Measurements from ENCODE around the gene ANKRD55. TPM values are rescaled to one million over a fixed set of nuclear protein-coding genes. Genes with fewer than 3 reads are reported as not detected.

Gene ANKRD55
- total RNA-seq, 2 experiments from 2014 or later: not detected

- H3K4me3 ChIP-seq (ENCODE audit: low read depth, low read length, poor library complexity, severe bottlenecking): no peak overlapping the region
- no peaks in the 10 kb centered on the region for H4K20me1 ChIP-seq (ENCODE audit: insufficient read depth, low read length)
- H3K4me2 ChIP-seq (ENCODE audit: low read length): no peak overlapping the region
- no peak for DNase-seq (ENCODE audit: low spot score)
- no TSS peak for BruUV-seq (replicated peaks)
- TF ChIP-seq EZH2phosphoT487 (IDR thresholded peaks at IDR 0.05; ENCODE audit: borderline replicate concordance, low read depth, low read length) (no peak), CTCF (conservative IDR thresholded peaks at IDR 0.05; ENCODE audit: low read length) (no peak)
- H3K27ac ChIP-seq (ENCODE audit: low read depth, low read length, poor library complexity, severe bottlenecking): no peak overlapping the region
- ChIA-PET POLR2A (interaction anchor here (0.7 kb wide), 1 partner anchor 894 kb away, joined by 5 read pairs; no protein-coding TSS in a partner anchor), CTCF (ENCODE audit: unreplicated experiment) (no interaction called here)
- H3K9me3 ChIP-seq (ENCODE audit: low read length): no peaks in the 10 kb centered on the region
- no peaks in the 10 kb centered on the region for H3K4me1 ChIP-seq (ENCODE audit: insufficient read depth, low read length, poor library complexity, severe bottlenecking)
- no peaks in the 10 kb centered on the region for H3K36me3 ChIP-seq (ENCODE audit: insufficient read depth, low read length)
- H2AFZ ChIP-seq (ENCODE audit: low read length): no peak overlapping the region
- H3K79me2 ChIP-seq (ENCODE audit: insufficient read depth, low read depth, low read length): no peaks in the 10 kb centered on the region
- H3K9me2 ChIP-seq (ENCODE audit: insufficient read depth, low read length): no peaks in the 10 kb centered on the region
- intact Hi-C loops (cut with micrococcal nuclease; ENCODE audit: unreplicated experiment): no loop called here
Measured at GRCh38 chr5:56070851-56071465, 162.2 kb downstream of the ANKRD55 start.

DNA sequence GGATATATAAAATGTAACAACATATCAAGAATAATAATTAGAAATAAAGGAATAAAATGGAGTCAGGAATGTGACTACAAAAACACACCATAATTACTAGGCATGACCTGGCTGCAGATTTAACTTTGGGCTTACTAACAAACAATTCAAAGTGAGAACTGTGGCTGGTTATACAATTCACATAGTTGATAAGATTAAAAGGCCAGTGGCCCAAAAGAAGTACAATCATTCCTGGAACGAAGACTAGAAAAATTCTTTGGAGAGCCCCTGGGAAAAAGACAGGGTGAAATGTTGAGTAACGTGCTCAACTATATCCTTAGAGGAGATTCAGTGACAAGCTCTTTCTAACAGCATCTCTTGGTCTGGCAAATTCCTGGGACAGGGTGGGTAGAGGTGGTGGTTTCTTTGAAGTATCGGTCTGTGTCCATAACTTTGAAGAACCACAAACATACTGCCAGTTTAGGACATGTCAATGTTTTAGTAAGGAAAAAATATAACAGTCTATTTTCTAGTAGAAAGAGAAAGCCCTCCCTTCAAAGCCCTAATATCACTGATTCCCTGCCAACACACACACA lies 163.4 kb downstream of the ANKRD55 start:
- Histone ChIP-seq H3K36me3 (ENCODE audit: insufficient read depth, low read length) (no peaks in the 10 kb centered on the region), H3K4me2 (ENCODE audit: low read length) (no peak overlapping the region), H3K4me3 (ENCODE audit: low read depth, low read length, poor library complexity, severe bottlenecking) (no peak overlapping the region), H2AFZ (ENCODE audit: low read length) (no peak overlapping the region), H4K20me1 (ENCODE audit: insufficient read depth, low read length) (no peaks in the 10 kb centered on the region), H3K27ac (ENCODE audit: low read depth, low read length, poor library complexity, severe bottlenecking) (no peak overlapping the region), H3K9me3 (ENCODE audit: low read length) (no peaks in the 10 kb centered on the region), H3K79me2 (ENCODE audit: insufficient read depth, low read depth, low read length) (no peaks in the 10 kb centered on the region), H3K4me1 (ENCODE audit: insufficient read depth, low read length, poor library complexity, severe bottlenecking) (no peaks in the 10 kb centered on the region), H3K9me2 (ENCODE audit: insufficient read depth, low read length) (no peaks in the 10 kb centered on the region)
- intact Hi-C loops (cut with micrococcal nuclease; ENCODE audit: unreplicated experiment): no loop called here
- BruUV-seq (replicated peaks): no TSS peak
- no peak for TF ChIP-seq CTCF (conservative IDR thresholded peaks at IDR 0.05; ENCODE audit: low read length)
- TF ChIP-seq EZH2phosphoT487 (IDR thresholded peaks at IDR 0.05; ENCODE audit: borderline replicate concordance, low read depth, low read length): no peak
- DNase-seq (ENCODE audit: low spot score): no peak
- CTCF ChIA-PET (ENCODE audit: unreplicated experiment): no interaction called here
- POLR2A ChIA-PET: no interaction called here

GRCh38 chr5:56066931-56067450 lies 166.1 kb downstream of the ANKRD55 start:
- Histone ChIP-seq H3K4me2 (ENCODE audit: low read length) (no peak overlapping the region), H4K20me1 (ENCODE audit: insufficient read depth, low read length) (no peaks in the 10 kb centered on the region), H3K4me1 (ENCODE audit: insufficient read depth, low read length, poor library complexity, severe bottlenecking) (no peaks in the 10 kb centered on the region), H3K79me2 (ENCODE audit: insufficient read depth, low read depth, low read length) (no peaks in the 10 kb centered on the region), H3K36me3 (ENCODE audit: insufficient read depth, low read length) (no peaks in the 10 kb centered on the region), H2AFZ (ENCODE audit: low read length) (no peak overlapping the region), H3K4me3 (ENCODE audit: low read depth, low read length, poor library complexity, severe bottlenecking) (no peak overlapping the region), H3K9me2 (ENCODE audit: insufficient read depth, low read length) (no peaks in the 10 kb centered on the region), H3K9me3 (ENCODE audit: low read length) (no peaks in the 10 kb centered on the region), H3K27ac (ENCODE audit: low read depth, low read length, poor library complexity, severe bottlenecking) (no peak overlapping the region)
- ChIA-PET CTCF (ENCODE audit: unreplicated experiment) (no interaction called here), POLR2A (interaction anchor here (0.5 to 1.2 kb wide), 2 partner anchors 12 to 167 kb away, joined by 3 read pairs; no protein-coding TSS in a partner anchor)
- no TSS peak for BruUV-seq (replicated peaks)
- TF ChIP-seq EZH2phosphoT487 (IDR thresholded peaks at IDR 0.05; ENCODE audit: borderline replicate concordance, low read depth, low read length) (no peak), CTCF (conservative IDR thresholded peaks at IDR 0.05; ENCODE audit: low read length) (no peak)
- no peak for DNase-seq (ENCODE audit: low spot score)
- intact Hi-C loops (cut with micrococcal nuclease; ENCODE audit: unreplicated experiment): no loop called here
